Ureter (tissue), 1 donor: ENCODE results near the gene MAP3K13. TPM values are rescaled to one million over a fixed set of nuclear protein-coding genes. Genes with fewer than 3 reads are reported as not detected.

Experiments used
- DNase-seq: peaks from one replicate; pipeline ENCODE4 v3.0.0-alpha.2; 2020; ENCODE audit warnings: low spot score
- total RNA-seq: library from RNA; stranded (reverse); gene quantifications from one replicate; pipeline ENCODE4 v1.2.4, GENCODE V29; 2023
- donor health status: DM: yes; HTN: yes; CAD: no.

The MAP3K13 gene
- 44.2 TPM for total RNA-seq

GRCh38 chr3:185362850-185363661 lies at the start of gene MAP3K13:
Gene MAP3K13, plus strand, starts transcription at chr3:185363136. Its CDS starts 65,446 bp downstream, at chr3:185428582.
- peak; percentile 83 for DNase-seq

GRCh38 chr3:185313693-185314246 lies 49.2 kb upstream of the MAP3K13 start:
- no peak for DNase-seq

GRCh38 chr3:185316740-185317412 lies 46.1 kb upstream of the MAP3K13 start:
- no peak for DNase-seq

- DNase-seq: no peak
Measured at GRCh38 chr3:185317674-185318073, 45.3 kb upstream of the MAP3K13 start.

GRCh38 chr3:185318141-185318540 lies 44.8 kb upstream of the MAP3K13 start:
- no peak for DNase-seq

GRCh38 chr3:185319801-185320200 lies 43.1 kb upstream of the MAP3K13 start:
- DNase-seq: no peak

- no peak for DNase-seq
Measured at GRCh38 chr3:185320949-185321348, 42.0 kb upstream of the MAP3K13 start.

- no peak for DNase-seq
Measured at GRCh38 chr3:185322101-185322719, 40.7 kb upstream of the MAP3K13 start.

- DNase-seq: no peak
Measured at GRCh38 chr3:185325946-185326791, 36.8 kb upstream of the MAP3K13 start.

- DNase-seq: no peak
Measured at GRCh38 chr3:185327062-185327461, 35.9 kb upstream of the MAP3K13 start.

- no peak for DNase-seq
Measured at GRCh38 chr3:185328324-185329004, 34.5 kb upstream of the MAP3K13 start.

- DNase-seq: no peak
Measured at GRCh38 chr3:185330238-185330637, 32.7 kb upstream of the MAP3K13 start.

- no peak for DNase-seq
Measured at GRCh38 chr3:185330644-185331043, 32.3 kb upstream of the MAP3K13 start.

GRCh38 chr3:185332026-185332735 lies 30.8 kb upstream of the MAP3K13 start:
- DNase-seq: no peak

- DNase-seq: no peak
Measured at GRCh38 chr3:185335799-185336198, 27.1 kb upstream of the MAP3K13 start.

GRCh38 chr3:185337231-185337816 lies 25.6 kb upstream of the MAP3K13 start:
- no peak for DNase-seq

GRCh38 chr3:185339945-185340344 lies 23.0 kb upstream of the MAP3K13 start:
- DNase-seq: no peak

- no peak for DNase-seq
Measured at GRCh38 chr3:185340751-185341150, 22.2 kb upstream of the MAP3K13 start.

- DNase-seq: no peak
Measured at GRCh38 chr3:185341616-185342458, 21.1 kb upstream of the MAP3K13 start.
